ENCODE data around the gene ADAMTS13.
A peak's percentile ranks its signal among the peaks of the same experiment; 100 is the strongest.
"Not testable (repeated sequence)": the region's sequence is repeated elsewhere in the genome, so short reads cannot be mapped to it uniquely, and the experiment has no call there.

ADAMTS13 gene

GRCh38 chr9:133427658-133428348 lies 5.6 kb downstream of the ADAMTS13 start:
- no peak for DNase-seq

GRCh38 chr9:133428617-133429101 lies 6.5 kb downstream of the ADAMTS13 start:
- peak; percentile 68 for DNase-seq

DNA sequence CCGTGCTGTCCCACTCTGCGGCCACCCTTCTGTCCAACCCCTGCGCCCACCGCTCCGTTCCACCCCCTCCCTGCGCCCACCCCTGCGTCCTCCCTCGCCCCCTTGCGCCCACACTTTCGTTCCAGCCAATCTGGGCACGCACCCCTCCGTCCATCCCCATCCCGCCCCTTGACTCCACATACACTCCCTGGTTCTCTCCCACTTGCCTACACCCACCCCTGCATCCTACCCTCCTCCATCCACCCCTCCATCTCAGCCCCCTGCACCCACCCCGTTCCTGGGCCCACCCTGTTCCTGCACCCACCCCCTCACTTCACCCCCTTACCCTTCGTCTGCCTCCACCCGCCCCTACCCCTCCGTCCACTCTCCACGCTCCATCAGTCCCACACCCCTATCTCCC lies 7.0 kb downstream of the ADAMTS13 start:
- DNase-seq = no peak

DNA sequence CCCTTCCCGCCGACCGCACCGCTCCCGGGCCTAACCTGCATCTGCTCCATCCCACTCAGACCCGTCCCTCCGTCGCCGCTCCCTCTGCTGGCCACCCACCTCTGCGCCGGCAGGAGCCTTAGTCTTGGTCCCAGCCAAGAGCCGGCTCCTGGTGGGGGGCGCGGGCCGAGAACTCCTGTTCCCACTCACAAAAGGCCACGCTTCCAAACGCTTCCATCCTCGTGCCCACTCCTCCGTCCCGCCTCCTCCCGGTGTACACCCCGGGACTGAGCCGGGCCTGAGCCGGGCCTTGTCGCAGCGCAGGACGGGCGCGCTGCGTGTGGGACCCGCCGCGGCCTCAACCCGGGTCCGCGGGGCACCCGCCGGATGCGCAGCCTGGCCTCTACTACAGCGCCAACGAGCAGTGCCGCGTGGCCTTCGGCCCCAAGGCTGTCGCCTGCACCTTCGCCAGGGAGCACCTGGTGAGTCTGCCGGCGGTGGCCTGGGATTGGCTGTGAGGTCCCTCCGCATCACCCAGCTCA lies 7.5 kb downstream of the ADAMTS13 start:
- DNase-seq = peak; percentile 55

GRCh38 chr9:133430244-133430643 lies 8.1 kb downstream of the ADAMTS13 start:
- no peak for DNase-seq

DNA sequence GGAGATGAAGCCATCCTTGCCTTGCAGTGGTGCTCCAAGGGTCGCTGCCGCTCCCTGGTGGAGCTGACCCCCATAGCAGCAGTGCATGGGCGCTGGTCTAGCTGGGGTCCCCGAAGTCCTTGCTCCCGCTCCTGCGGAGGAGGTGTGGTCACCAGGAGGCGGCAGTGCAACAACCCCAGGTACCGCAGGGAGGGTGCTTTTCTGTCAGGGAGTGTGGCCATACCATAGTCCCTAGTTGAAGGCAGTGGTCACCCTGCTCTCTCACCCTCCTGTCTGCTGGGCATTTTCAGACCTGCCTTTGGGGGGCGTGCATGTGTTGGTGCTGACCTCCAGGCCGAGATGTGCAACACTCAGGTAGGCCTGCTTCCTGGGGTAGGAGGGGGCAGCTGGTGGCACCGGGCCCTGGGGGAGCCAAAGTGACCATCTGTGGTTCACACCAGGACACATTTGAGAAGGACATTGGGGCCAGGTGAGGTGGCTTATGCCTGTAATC lies 11.2 kb downstream of the ADAMTS13 start:
- no peak for DNase-seq

DNA sequence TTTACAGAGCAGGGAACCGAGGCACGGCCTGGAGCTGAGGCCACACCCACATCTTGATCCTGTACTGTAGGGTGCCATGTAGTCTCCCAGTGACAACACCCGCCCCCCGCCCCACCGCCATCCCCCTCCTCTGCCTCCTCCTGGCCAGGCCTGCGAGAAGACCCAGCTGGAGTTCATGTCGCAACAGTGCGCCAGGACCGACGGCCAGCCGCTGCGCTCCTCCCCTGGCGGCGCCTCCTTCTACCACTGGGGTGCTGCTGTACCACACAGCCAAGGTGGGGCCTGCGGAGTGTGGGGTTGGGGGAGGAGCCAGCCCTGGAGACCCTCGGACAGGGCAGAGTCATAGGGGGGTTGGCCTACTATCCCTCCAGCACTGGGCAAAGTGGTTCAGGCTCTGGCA lies 14.5 kb downstream of the ADAMTS13 start:
- no peak for DNase-seq

- DNase-seq = no peak
Measured at GRCh38 chr9:133437753-133438531, 15.8 kb downstream of the ADAMTS13 start.

- no peak for DNase-seq
Measured at GRCh38 chr9:133439337-133439736, 17.2 kb downstream of the ADAMTS13 start.

DNA sequence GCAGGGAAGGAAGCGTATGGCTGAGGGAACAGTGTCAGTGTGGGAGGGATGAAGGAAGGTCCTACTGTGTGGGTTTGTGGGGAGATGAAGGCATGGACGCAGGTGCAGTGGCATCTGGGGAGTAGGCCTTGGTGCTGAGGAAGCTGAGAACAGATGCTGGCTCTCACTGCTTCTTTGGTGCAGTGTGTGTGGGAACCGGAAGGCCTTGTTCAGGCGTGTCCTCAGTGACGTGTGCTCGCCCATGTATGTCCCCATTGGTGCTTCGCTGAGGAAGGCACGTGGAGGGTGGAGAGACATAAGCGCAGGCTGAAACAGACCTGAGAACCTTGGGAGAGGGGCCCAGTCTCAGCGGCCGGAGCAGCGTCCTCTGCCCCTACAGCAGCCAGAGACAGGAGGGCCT lies 18.7 kb downstream of the ADAMTS13 start:
- DNase-seq = no peak

DNA sequence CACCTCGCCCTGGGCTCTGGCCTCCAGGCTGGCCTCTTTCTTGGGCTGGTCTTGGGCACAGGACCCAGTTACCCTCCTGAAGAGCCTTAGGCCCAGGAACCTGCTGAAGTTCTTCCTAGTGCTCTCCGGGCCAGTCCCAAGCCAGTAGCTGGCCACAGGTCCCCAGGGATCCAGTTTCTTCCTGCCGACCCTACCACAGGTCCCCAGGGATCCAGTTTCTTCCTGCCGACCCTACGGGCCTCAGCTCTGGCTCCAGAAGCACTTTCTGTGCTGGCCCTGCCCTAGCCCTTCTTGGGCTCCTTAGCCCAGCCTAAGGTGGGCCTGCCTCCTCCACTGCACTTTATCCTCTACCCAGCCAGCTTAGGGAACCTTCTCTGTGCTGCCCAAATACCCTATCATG lies 19.4 kb downstream of the ADAMTS13 start:
- no peak for DNase-seq

DNA sequence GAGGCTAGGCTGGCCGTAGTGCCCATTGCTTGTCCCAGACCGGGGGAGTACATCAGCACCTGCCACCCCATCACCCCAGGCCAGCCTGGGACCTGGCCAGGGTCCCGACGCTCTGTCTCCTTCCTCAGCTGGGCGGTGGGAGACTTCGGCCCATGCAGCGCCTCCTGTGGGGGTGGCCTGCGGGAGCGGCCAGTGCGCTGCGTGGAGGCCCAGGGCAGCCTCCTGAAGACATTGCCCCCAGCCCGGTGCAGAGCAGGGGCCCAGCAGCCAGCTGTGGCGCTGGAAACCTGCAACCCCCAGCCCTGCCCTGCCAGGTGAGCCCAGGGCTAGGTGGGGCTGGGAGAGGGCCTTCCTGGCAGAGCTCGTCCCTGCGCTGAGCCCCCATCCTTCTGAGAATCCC lies 21.1 kb downstream of the ADAMTS13 start:
- DNase-seq = no peak

GRCh38 chr9:133443982-133444381 lies 21.8 kb downstream of the ADAMTS13 start:
- DNase-seq = no peak

- no peak for DNase-seq
Measured at GRCh38 chr9:133445293-133445969, 23.3 kb downstream of the ADAMTS13 start.

DNA sequence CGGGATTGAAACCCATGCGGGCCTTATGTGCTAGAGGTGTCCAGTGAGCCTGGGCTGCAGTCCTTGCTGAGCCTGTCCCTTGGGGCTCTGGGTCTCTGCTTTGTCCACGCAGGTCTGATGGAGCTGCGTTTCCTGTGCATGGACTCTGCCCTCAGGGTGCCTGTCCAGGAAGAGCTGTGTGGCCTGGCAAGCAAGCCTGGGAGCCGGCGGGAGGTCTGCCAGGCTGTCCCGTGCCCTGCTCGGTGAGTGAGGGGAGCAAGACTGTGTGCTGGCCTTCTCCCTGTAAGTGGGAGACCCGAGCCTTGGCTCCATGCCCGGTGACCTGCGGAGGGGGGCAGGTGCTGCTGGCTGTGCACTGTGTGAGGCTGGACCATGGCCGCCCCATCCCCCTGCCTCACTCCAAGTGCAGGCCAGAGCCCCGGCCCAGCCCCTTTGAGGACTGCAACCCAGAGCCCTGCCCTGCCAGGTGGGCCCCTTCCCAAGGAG lies 26.4 kb downstream of the ADAMTS13 start:
- DNase-seq = no peak

GRCh38 chr9:133449760-133450159 lies 27.6 kb downstream of the ADAMTS13 start:
- no peak for DNase-seq

GRCh38 chr9:133451865-133452264 lies 29.7 kb downstream of the ADAMTS13 start:
- DNase-seq = not testable (repeated sequence)

- no peak for DNase-seq
Measured at GRCh38 chr9:133452562-133452961, 30.4 kb downstream of the ADAMTS13 start.

DNA sequence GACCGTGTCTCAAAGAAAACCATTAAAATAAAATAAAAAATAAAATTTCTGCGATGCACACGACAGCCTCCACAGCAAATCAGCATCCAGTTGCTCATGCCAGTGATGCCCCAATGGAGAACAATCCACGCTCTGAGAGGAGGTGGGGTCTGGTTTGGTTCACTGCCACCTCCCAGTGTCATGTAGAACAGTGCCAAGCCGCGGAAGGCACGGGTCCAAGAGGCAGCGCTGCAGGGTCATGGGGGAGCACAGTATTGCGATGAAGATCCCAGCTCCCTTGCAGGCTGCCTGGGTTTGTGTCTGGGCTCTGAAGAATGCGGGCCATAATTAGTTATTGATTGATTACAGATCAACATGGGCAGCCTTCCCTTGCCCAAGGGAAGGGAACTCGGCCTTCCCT lies 31.5 kb downstream of the ADAMTS13 start:
- DNase-seq = no peak

- DNase-seq = no peak
Measured at GRCh38 chr9:133454325-133454724, 32.2 kb downstream of the ADAMTS13 start.

DNA sequence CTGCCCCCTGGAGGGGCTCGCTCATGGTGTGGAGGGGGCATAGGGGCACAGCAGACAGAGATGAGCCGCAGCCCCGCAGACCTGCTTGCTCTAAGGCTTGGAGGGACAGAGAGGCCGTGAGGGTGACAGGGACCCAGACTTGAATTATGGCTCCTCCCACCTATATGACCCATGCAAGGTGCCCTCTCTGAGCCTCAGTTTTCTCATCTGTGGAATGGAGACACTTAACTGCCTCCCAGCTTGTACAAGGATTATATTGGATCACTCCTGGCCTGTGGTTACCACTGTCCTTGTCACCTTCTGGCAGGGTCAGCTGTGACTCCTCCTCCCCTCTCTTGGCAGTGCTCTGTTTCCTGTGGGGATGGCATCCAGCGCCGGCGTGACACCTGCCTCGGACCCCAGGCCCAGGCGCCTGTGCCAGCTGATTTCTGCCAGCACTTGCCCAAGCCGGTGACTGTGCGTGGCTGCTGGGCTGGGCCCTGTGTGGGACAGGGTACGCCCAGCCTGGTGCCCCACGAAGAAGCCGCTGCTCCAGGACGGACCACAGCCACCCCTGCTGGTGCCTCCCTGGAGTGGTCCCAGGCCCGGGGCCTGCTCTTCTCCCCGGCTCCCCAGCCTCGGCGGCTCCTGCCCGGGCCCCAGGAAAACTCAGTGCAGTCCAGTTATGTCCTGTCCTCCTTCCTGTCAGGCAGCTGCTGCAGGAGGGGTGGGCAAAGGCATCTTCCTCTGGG lies 32.9 kb downstream of the ADAMTS13 start:
- DNase-seq = no peak

GRCh38 chr9:133455936-133456335 lies 33.8 kb downstream of the ADAMTS13 start:
- DNase-seq = no peak

All from right hindlimb (tissue), 1 donor.